Osteoblast (primary cell): ENCODE measurements around the gene CDH4. TPM values are rescaled to one million over a fixed set of nuclear protein-coding genes. Genes with fewer than 3 reads are reported as not detected.

Source experiments
- DNase-seq: peaks from one replicate; pipeline ENCODE4 v3.0.0; 2011; ENCODE audit warnings: low spot score, mixed read lengths; ENCODE audit not compliant: insufficient read length; ENCODE audit errors: missing footprints
- H2AFZ ChIP-seq: 2 replicates; pipeline ENCODE4 v1.6.0; 2011; ENCODE audit warnings: mild to moderate bottlenecking, low read length
- H3K27ac ChIP-seq: 2 replicates; pipeline ENCODE4 v1.5.1; 2011; ENCODE audit warnings: mild to moderate bottlenecking, low read depth, low read length, moderate library complexity
- H3K27me3 ChIP-seq: 2 replicates; pipeline ENCODE4 v1.6.0; 2012; ENCODE audit warnings: mild to moderate bottlenecking, control low read depth, inconsistent platforms, low read length, moderate library complexity; ENCODE audit not compliant: insufficient read depth
- H3K36me3 ChIP-seq: 2 replicates; pipeline ENCODE4 v1.5.1; 2011; ENCODE audit warnings: mild to moderate bottlenecking, low read length, control low read depth, moderate library complexity; ENCODE audit not compliant: insufficient read depth
- H3K4me1 ChIP-seq: 2 replicates; pipeline ENCODE4 v1.5.1; 2011; ENCODE audit warnings: mild to moderate bottlenecking, low read length, control low read depth, moderate library complexity; ENCODE audit not compliant: insufficient read depth
- H3K4me2 ChIP-seq: 2 replicates; pipeline ENCODE4 v1.6.0; 2011; ENCODE audit warnings: mild to moderate bottlenecking, low read length; ENCODE audit not compliant: insufficient read depth
- H3K4me3 ChIP-seq: fragments of 200-600 bp; sonication (generic); 3 replicates; pipeline ENCODE4 v1.5.1; 2012; ENCODE audit warnings: mild to moderate bottlenecking, low read length, inconsistent platforms; ENCODE audit not compliant: insufficient read depth
- H3K79me2 ChIP-seq: 2 replicates; pipeline ENCODE4 v1.6.0; 2012; ENCODE audit warnings: mild to moderate bottlenecking, low read length, control low read depth, inconsistent platforms; ENCODE audit not compliant: insufficient read depth
- H3K9me3 ChIP-seq: 2 replicates; pipeline ENCODE4 v1.5.1; 2011; ENCODE audit warnings: low read depth, low read length, control low read depth
- H4K20me1 ChIP-seq: 2 replicates; pipeline ENCODE4 v1.6.0; 2012; ENCODE audit warnings: mild to moderate bottlenecking, low read length, control low read depth; ENCODE audit not compliant: insufficient read depth
- total RNA-seq: library from RNA; depleted of rRNA; stranded (reverse); fragments of >200 nt; gene quantifications from 2 replicates; pipeline ENCODE4 v1.2.3, GENCODE V29; 2012
- TF ChIP-seq, protein P1 (sequence below): IDR thresholded peaks from 2 replicates; pipeline ENCODE4 v1.5.1; 2011; ENCODE audit warnings: mild to moderate bottlenecking, low read depth, low read length, moderate library complexity; ENCODE audit errors: extremely low read depth

CDH4 gene
- total RNA-seq, 1 donor = 1.1 TPM

DNA sequence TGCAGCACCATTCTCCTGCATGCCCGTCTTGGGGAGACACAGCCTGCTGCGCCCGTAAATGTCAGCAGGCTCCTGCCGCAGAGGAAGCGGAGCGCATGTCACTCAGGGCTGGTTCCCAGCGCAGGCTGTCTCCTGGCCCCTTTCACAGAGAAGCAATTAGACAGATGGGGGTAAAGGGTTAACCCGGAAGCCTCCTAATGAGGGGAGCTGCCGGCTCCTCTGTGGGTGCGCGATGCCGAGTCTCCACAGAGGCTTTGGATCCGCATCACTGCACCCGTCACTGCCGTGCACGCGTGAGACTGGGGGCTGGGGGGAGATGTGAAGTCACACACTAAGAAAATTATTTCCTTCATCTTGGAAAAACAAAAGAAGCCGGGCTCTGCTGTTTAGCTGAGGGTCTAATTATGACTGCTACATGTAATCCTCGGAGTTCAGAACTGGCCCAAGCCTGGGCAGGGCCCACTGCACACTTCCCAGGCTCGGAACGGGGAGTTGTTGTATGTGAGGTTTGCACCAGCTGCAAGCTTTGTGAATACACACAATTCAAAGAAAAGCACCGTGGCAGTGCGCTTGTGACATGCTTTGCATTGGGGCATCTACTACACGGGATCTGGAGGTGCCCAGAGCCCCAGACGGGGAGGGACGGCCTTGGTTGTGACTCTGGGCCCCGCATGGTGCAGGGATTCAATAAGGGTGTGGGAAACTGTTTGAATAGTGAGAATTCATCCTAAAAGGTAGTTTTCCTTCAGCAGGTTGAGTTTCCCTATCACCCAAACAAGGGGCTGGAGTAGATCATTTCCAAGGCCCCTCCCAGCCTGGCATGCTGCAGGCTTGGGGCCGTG, 482.1 kb downstream of the CDH4 start:
- TF ChIP-seq, protein P1, sequence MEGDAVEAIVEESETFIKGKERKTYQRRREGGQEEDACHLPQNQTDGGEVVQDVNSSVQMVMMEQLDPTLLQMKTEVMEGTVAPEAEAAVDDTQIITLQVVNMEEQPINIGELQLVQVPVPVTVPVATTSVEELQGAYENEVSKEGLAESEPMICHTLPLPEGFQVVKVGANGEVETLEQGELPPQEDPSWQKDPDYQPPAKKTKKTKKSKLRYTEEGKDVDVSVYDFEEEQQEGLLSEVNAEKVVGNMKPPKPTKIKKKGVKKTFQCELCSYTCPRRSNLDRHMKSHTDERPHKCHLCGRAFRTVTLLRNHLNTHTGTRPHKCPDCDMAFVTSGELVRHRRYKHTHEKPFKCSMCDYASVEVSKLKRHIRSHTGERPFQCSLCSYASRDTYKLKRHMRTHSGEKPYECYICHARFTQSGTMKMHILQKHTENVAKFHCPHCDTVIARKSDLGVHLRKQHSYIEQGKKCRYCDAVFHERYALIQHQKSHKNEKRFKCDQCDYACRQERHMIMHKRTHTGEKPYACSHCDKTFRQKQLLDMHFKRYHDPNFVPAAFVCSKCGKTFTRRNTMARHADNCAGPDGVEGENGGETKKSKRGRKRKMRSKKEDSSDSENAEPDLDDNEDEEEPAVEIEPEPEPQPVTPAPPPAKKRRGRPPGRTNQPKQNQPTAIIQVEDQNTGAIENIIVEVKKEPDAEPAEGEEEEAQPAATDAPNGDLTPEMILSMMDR = no peak
- Histone ChIP-seq H3K9me3 (no peaks in the 10 kb centered on the region), H4K20me1 (no peaks in the 10 kb centered on the region), H3K4me1 (no peaks in the 10 kb centered on the region), H3K27me3 (no peaks in the 10 kb centered on the region), H3K4me3 (no peak overlapping the region), H3K4me2 (no peak overlapping the region), H3K36me3 (no peaks in the 10 kb centered on the region), H3K79me2 (no peaks in the 10 kb centered on the region), H2AFZ (no peak overlapping the region), H3K27ac (no peak overlapping the region)
- DNase-seq = peak; percentile 69

DNA sequence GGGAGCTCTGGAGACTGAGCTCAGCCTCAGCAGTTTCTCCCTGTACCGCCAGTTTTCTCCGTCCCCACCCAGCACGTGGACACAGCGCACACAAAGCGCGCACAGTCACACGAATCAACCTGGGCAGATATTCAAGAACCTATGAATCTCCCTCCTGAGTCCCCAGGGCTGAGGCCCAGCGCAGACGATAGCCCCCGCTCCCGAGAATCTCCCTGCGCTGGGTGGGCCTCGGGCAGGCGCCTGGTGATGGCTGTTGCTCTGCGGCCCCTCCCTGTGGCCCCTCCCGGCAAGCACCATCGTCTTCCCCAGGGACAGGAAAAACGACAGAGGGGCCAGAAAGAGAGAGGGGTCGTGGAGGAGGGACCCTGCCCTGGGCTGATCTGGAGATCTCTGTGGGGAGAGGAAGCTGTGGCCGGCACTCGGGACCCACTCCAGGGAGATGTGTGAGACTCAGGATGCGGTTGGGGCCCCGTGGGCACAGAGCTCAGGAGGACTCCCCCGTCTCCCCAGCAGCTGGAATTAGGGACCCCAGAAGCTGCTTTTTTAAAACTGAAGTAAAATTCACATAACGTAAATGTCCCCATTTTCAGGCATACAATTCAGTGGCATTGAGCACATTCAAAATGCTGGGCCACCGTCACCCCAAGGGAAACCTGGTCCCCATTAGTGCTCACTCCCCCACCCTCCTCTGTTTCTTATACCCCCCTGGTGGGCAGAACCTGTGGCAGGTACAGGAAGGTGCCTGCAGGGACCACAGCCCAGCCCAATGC, 482.9 kb downstream of the CDH4 start:
- Histone ChIP-seq H3K36me3 (no peaks in the 10 kb centered on the region), H2AFZ (no peak overlapping the region), H3K27ac (no peak overlapping the region), H3K79me2 (no peaks in the 10 kb centered on the region), H3K4me3 (no peak overlapping the region), H3K4me1 (no peaks in the 10 kb centered on the region), H3K4me2 (no peak overlapping the region), H3K9me3 (no peaks in the 10 kb centered on the region), H3K27me3 (no peaks in the 10 kb centered on the region), H4K20me1 (no peaks in the 10 kb centered on the region)
- TF ChIP-seq, protein P1 = no peak
- peak; percentile 69 for DNase-seq

GRCh38 chr20:61735503-61735785, 483.4 kb downstream of the CDH4 start:
- H3K36me3 ChIP-seq = no peaks in the 10 kb centered on the region
- TF ChIP-seq, protein P1 = no peak
- no peak overlapping the region for H3K4me3 ChIP-seq
- no peaks in the 10 kb centered on the region for H3K79me2 ChIP-seq
- H3K4me1 ChIP-seq = no peaks in the 10 kb centered on the region
- H3K27ac ChIP-seq = no peak overlapping the region
- H4K20me1 ChIP-seq = no peaks in the 10 kb centered on the region
- H3K9me3 ChIP-seq = no peaks in the 10 kb centered on the region
- H2AFZ ChIP-seq = no peak overlapping the region
- no peak overlapping the region for H3K4me2 ChIP-seq
- no peak for DNase-seq
- H3K27me3 ChIP-seq = no peaks in the 10 kb centered on the region

DNA sequence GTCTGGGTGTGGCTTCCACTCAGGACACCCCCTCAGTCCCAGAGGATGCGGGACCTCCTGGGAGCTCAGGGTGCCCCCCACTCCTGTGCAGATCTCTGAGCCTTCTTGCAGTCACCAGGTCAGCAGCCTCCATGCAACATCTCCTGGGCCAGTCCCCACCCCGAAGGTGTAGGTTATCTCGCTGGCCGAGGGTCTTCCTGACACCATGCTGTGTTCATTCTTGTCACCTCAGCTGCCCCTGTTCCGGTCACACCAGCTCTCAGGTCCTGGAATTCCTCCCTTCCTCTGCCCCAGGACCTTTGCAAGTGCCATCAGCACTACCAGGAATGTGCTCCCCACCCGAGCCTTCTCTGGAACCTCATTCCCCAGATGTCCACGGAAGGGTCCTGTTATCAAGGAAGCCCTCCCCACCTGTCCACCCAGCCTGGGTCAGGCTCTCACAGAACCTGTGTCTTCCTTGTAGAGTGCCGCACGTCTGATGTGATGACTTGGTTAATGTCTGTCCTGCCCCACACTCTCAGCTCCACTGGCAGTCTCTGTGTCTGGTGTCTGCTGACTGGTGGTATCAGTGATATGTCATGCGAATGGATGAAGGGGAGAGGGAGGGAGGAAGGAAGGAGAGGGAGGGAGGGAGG, 484.1 kb downstream of the CDH4 start:
- TF ChIP-seq, protein P1 = no peak
- H3K36me3 ChIP-seq = no peaks in the 10 kb centered on the region
- H3K27ac ChIP-seq = no peak overlapping the region
- no peaks in the 10 kb centered on the region for H4K20me1 ChIP-seq
- DNase-seq = peak; percentile 80
- no peaks in the 10 kb centered on the region for H3K79me2 ChIP-seq
- H3K27me3 ChIP-seq = no peaks in the 10 kb centered on the region
- H3K9me3 ChIP-seq = no peaks in the 10 kb centered on the region
- H3K4me2 ChIP-seq = no peak overlapping the region
- no peak overlapping the region for H3K4me3 ChIP-seq
- H3K4me1 ChIP-seq = no peaks in the 10 kb centered on the region
- no peak overlapping the region for H2AFZ ChIP-seq
